Stomach (tissue), 9 donors: ENCODE measurements around the gene POC1B. TPM values are rescaled to one million over a fixed set of nuclear protein-coding genes. Genes with fewer than 3 reads are reported as not detected.

ENCODE experiments used
- DNase-seq, 2 donors: peaks; one replicate each; pipeline versions ENCODE4 v3.0.0 to v3.0.0-alpha.2; 2013 to 2019
- H3K27ac ChIP-seq, 5 donors: fragments of 200-600 bp in 4 of 5; sonication (generic) in 4 of 5; one replicate each; pipeline ENCODE4 v1.5.1; 2013 to 2019; ENCODE audit warnings: mild to moderate bottlenecking in 1 of 5, moderate library complexity in 1 of 5
- H3K27me3 ChIP-seq, 3 donors: fragments of 200-600 bp; sonication (generic); one replicate each; pipeline ENCODE4 v1.5.1; 2017 to 2019; ENCODE audit warnings: mixed run types in 1 of 3
- H3K36me3 ChIP-seq, 4 donors: fragments of 200-600 bp; sonication (generic); 1 replicate in 3 of 4; 2 replicates in 1 of 4; pipeline ENCODE4 v1.5.1; 2016 to 2019
- H3K4me1 ChIP-seq, 4 donors: fragments of 200-600 bp; sonication (generic); one replicate each; pipeline ENCODE4 v1.5.1; 2016 to 2019
- H3K4me3 ChIP-seq, 4 donors: fragments of 200-600 bp; sonication (generic) in 3 of 4; one replicate each; pipeline ENCODE4 v1.5.1; 2016 to 2019; ENCODE audit warnings: mild to moderate bottlenecking in 1 of 4
- H3K9me3 ChIP-seq, 4 donors: fragments of 200-600 bp; sonication (generic); one replicate each; pipeline ENCODE4 v1.5.1; 2016 to 2019
- EP300 ChIP-seq: sonication (generic); formaldehyde crosslinking; IDR thresholded peaks from one replicate; pipeline ENCODE4 v1.6.1; 2017; ENCODE audit warnings: antibody characterized with exemption
- POLR2A ChIP-seq, 4 donors: fragments of 450-650 bp; IDR thresholded peaks; one replicate each; pipeline ENCODE4 v1.6.1; 2016; ENCODE audit warnings: antibody characterized with exemption in 4 of 4, control low read depth in 2 of 4, mild to moderate bottlenecking in 1 of 4, moderate library complexity in 1 of 4
- POLR2AphosphoS5 ChIP-seq, 3 donors: sonication (generic); formaldehyde crosslinking; IDR thresholded peaks; one replicate each; pipeline ENCODE4 v1.6.1; 2016; ENCODE audit warnings: antibody characterized with exemption in 3 of 3
- WGBS, 5 donors: extraction: QIAGEN DNeasy Blood & Tissue Kit in 3 of 5; methylation state at CpG; one replicate each; pipeline versions ENCODE4 v1.1.5 to v1.1.7; 2013 to 2018; 5-methylcytosine and 5-hydroxymethylcytosine counted together
- intact Hi-C: fragments of 100-400 bp; cut with DNase I; formaldehyde crosslinking; loops from one replicate; pipeline ENCODE4 v1.15.1; 2023; ENCODE audit warnings: low total_unique reads
- polyA plus RNA-seq, 3 donors: library from polyadenylated mRNA; stranded (reverse); fragments of 200-250 nt; gene quantifications; one replicate each; pipeline ENCODE4 v1.2.3, GENCODE V29; 2013
- total RNA-seq, 5 donors: library from RNA; depleted of rRNA; stranded (reverse); fragments of >200 nt; gene quantifications; one replicate each; pipeline versions ENCODE4 v1.1.0 to v1.2.3, GENCODE V29; 2014 to 2016
- TF ChIP-seq, protein P1 (sequence below), 7 experiments: fragments of 450-650 bp in 4 of 7; fragments of 200-600 bp in 3 of 7; sonication (generic) in 3 of 7; IDR thresholded peaks; one replicate each; pipeline ENCODE4 v1.5.1; 2016 to 2019; ENCODE audit warnings: antibody characterized with exemption in 7 of 7, control low read depth in 2 of 7, mild to moderate bottlenecking in 1 of 7
- donor health status: healthy with polysubstance abuse.
- donor health status: Bipolar disorder and iron deficiency.
- donor health status: healthy.

Gene POC1B
- total and polyA plus RNA-seq, 8 donors: 1.7 to 68.3 (median 18.3) TPM

DNA sequence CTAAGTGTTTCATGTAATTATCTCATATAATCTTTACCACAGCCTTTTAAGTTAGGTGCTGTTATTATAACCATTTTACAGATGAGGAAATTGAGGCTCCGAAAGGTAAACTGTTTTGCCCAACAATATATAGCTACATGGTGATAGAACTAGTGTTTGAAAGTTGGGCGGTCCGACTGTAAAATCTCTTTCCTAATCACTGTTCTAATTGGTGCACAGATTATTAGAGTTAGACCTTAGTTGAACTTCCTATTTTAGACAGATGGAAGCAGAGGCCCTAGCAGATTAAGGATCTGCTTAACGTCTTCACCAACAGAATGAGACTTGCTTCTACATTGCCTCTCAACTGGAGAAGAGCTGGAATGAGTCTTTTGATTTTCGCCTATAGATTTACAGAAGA lies 143.5 kb downstream of the POC1B start:
- no peaks in the 10 kb centered on the region for H3K27me3 ChIP-seq
- peak overlapping the region in 2 of 5 donors; percentile 71 to 73 for H3K27ac ChIP-seq
- H3K9me3 ChIP-seq: no peaks in the 10 kb centered on the region
- intact Hi-C loops: no loop called here
- no peak for DNase-seq
- H3K4me3 ChIP-seq: no peak overlapping the region
- 72 to 90% (median 86%) methylated on average over 5 of the region's 5 CpGs for WGBS, 5 donors
- no peaks in the 10 kb centered on the region for H3K36me3 ChIP-seq
- TF ChIP-seq, protein P1, sequence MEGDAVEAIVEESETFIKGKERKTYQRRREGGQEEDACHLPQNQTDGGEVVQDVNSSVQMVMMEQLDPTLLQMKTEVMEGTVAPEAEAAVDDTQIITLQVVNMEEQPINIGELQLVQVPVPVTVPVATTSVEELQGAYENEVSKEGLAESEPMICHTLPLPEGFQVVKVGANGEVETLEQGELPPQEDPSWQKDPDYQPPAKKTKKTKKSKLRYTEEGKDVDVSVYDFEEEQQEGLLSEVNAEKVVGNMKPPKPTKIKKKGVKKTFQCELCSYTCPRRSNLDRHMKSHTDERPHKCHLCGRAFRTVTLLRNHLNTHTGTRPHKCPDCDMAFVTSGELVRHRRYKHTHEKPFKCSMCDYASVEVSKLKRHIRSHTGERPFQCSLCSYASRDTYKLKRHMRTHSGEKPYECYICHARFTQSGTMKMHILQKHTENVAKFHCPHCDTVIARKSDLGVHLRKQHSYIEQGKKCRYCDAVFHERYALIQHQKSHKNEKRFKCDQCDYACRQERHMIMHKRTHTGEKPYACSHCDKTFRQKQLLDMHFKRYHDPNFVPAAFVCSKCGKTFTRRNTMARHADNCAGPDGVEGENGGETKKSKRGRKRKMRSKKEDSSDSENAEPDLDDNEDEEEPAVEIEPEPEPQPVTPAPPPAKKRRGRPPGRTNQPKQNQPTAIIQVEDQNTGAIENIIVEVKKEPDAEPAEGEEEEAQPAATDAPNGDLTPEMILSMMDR (IDR thresholded peaks at IDR 0.05): no peak
- TF ChIP-seq POLR2AphosphoS5 (IDR thresholded peaks at IDR 0.05) (no peak), EP300 (no peak), POLR2A (IDR thresholded peaks at IDR 0.05) (no peak)
- peaks cover 21 to 43% (median 32%) of the 10 kb centered on the region in 4 donors for H3K4me1 ChIP-seq

GRCh38 chr12:89379839-89380467 lies 145.9 kb downstream of the POC1B start:
- Histone ChIP-seq H3K9me3 (no peaks in the 10 kb centered on the region), H3K27me3 (no peaks in the 10 kb centered on the region), H3K36me3 (no peaks in the 10 kb centered on the region), H3K27ac (no peak overlapping the region), H3K4me3 (no peak overlapping the region), H3K4me1 (peaks cover 16 to 37% (median 22%) of the 10 kb centered on the region in 4 donors)
- intact Hi-C loops: no loop called here
- WGBS, 5 donors: 85 to 92% (median 90%) methylated on average over 5 of the region's 5 CpGs
- no peak for TF ChIP-seq POLR2AphosphoS5 (IDR thresholded peaks at IDR 0.05)
- TF ChIP-seq, protein P1 (IDR thresholded peaks at IDR 0.05): no peak
- TF ChIP-seq POLR2A (IDR thresholded peaks at IDR 0.05): no peak
- no peak for TF ChIP-seq EP300
- DNase-seq: no peak

GRCh38 chr12:89379148-89379838 lies 146.6 kb downstream of the POC1B start:
- 75 to 86% (median 79%) methylated on average over 6 of the region's 6 CpGs for WGBS, 5 donors
- no peak overlapping the region for H3K27ac ChIP-seq
- H3K36me3 ChIP-seq: no peaks in the 10 kb centered on the region
- no peak overlapping the region for H3K4me3 ChIP-seq
- DNase-seq: no peak
- intact Hi-C loops: no loop called here
- H3K27me3 ChIP-seq: no peaks in the 10 kb centered on the region
- peaks cover 14 to 37% (median 21%) of the 10 kb centered on the region in 4 donors for H3K4me1 ChIP-seq
- no peak for TF ChIP-seq POLR2AphosphoS5 (IDR thresholded peaks at IDR 0.05)
- H3K9me3 ChIP-seq: no peaks in the 10 kb centered on the region

GRCh38 chr12:89376844-89377243 lies 149.0 kb downstream of the POC1B start:
- Histone ChIP-seq H3K27me3 (no peaks in the 10 kb centered on the region), H3K36me3 (no peaks in the 10 kb centered on the region), H3K4me1 (peaks cover 11 to 39% (median 27%) of the 10 kb centered on the region in 4 donors), H3K27ac (peak overlapping the region in 4 of 5 donors; percentile 27 to 77 (median 64)), H3K9me3 (no peaks in the 10 kb centered on the region), H3K4me3 (no peak overlapping the region)
- DNase-seq: no peak
- intact Hi-C loops: no loop called here
- TF ChIP-seq POLR2A (IDR thresholded peaks at IDR 0.05): no peak
- TF ChIP-seq EP300: no peak
- TF ChIP-seq, protein P1 (IDR thresholded peaks at IDR 0.05): no peak
- 82 to 89% (median 85%) methylated on average over 2 of the region's 2 CpGs for WGBS, 5 donors

- Histone ChIP-seq H3K4me1 (peaks cover 11 to 44% (median 27%) of the 10 kb centered on the region in 4 donors), H3K27me3 (no peaks in the 10 kb centered on the region), H3K36me3 (no peaks in the 10 kb centered on the region), H3K9me3 (no peaks in the 10 kb centered on the region), H3K4me3 (no peak overlapping the region), H3K27ac (peak overlapping the region; percentile 27 to 77 (median 57))
- 58 to 70% (median 64%) methylated on average over 1 of the region's 1 CpG for WGBS, 5 donors
- TF ChIP-seq POLR2A (IDR thresholded peaks at IDR 0.05): no peak
- TF ChIP-seq POLR2AphosphoS5 (IDR thresholded peaks at IDR 0.05): no peak
- TF ChIP-seq, protein P1 (IDR thresholded peaks at IDR 0.05): no peak
- intact Hi-C loops: no loop called here
- no peak for DNase-seq
Observed at GRCh38 chr12:89376202-89376529, 149.7 kb downstream of the POC1B start.
